ENCODE data around the gene BHLHA9.
"Not testable (repeated sequence)": the region's sequence is repeated elsewhere in the genome, so short reads cannot be mapped to it uniquely, and the experiment has no call there.

Gene BHLHA9

DNA sequence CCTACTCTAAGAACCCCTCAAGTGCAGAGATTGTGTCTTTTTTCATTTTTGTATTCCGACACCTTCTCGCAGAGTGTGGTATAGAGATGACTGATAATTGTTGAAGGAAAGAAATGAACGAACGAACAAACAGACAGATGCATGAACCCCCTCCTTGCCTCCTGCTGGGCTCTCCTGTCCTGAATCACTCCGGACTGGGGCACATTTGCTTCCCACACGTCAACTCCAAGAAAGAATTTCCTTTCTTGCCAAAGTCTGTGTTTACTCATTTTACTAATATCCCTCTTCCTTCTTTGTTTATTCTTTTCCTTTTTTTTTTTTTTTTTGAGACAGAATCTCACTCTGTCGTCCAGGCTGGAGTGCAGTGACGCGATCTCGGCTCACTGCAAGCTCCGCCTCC is 37.5 kb upstream of the BHLHA9 start:
- TF ChIP-seq, protein P1, sequence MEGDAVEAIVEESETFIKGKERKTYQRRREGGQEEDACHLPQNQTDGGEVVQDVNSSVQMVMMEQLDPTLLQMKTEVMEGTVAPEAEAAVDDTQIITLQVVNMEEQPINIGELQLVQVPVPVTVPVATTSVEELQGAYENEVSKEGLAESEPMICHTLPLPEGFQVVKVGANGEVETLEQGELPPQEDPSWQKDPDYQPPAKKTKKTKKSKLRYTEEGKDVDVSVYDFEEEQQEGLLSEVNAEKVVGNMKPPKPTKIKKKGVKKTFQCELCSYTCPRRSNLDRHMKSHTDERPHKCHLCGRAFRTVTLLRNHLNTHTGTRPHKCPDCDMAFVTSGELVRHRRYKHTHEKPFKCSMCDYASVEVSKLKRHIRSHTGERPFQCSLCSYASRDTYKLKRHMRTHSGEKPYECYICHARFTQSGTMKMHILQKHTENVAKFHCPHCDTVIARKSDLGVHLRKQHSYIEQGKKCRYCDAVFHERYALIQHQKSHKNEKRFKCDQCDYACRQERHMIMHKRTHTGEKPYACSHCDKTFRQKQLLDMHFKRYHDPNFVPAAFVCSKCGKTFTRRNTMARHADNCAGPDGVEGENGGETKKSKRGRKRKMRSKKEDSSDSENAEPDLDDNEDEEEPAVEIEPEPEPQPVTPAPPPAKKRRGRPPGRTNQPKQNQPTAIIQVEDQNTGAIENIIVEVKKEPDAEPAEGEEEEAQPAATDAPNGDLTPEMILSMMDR (IDR thresholded peaks at IDR 0.05; ENCODE audit: low read length, missing control alignments), result no peak
- peak; percentile 61 for DNase-seq (ENCODE audit: low read depth)

DNA sequence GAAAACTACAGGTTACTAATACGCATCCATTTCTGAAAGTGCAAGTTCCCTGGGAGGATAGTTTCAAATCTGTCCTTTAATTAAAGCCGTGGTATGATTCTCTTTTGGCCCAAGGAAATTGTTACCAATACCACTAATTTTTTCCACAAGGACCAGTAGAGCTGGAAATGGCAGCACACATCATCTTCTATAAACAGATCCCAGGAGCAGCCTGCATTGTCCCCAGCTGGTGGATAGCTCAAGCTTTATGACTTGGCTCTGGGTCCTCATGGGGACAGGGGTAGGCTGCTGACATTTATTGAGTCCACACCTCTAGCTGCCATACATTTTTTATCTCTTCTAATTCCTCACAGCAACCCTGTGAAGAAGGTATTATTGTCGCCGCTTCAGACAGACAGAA is 35.8 kb upstream of the BHLHA9 start:
- no peak for DNase-seq (ENCODE audit: low read depth)
- H3K4me3 ChIP-seq (replicated peaks; ENCODE audit: low read depth, low read length), result no peak overlapping the region
- TF ChIP-seq, protein P1 (IDR thresholded peaks at IDR 0.05; ENCODE audit: low read length, missing control alignments), result no peak

More for the DNA sequence above, 37.5 kb upstream of the BHLHA9 start:
- H3K4me3 ChIP-seq (replicated peaks; ENCODE audit: low read depth, low read length), result no peak overlapping the region

DNA sequence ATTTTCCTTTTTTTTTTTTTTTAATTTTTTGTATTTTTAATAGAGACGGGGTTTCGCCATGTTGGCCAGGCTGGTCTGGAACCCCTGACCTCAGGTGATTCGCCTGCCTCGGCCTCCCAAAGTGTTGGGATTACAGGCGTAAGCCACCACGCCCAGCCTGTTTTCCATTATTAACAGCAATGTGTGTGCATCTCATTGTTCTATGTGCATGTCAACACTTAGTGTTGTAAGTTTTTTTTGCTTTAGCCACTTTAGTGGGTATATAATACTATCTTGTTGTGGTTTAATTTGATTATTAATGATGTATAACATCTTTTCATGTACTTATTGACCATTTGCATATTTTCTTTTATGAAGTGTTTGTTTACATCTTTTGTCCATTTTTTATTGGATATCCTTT is 32.8 kb upstream of the BHLHA9 start:
- H3K4me3 ChIP-seq (replicated peaks; ENCODE audit: low read depth, low read length), result no peak overlapping the region
- TF ChIP-seq, protein P1 (IDR thresholded peaks at IDR 0.05; ENCODE audit: low read length, missing control alignments), result no peak
- DNase-seq (ENCODE audit: low read depth), result no peak

DNA sequence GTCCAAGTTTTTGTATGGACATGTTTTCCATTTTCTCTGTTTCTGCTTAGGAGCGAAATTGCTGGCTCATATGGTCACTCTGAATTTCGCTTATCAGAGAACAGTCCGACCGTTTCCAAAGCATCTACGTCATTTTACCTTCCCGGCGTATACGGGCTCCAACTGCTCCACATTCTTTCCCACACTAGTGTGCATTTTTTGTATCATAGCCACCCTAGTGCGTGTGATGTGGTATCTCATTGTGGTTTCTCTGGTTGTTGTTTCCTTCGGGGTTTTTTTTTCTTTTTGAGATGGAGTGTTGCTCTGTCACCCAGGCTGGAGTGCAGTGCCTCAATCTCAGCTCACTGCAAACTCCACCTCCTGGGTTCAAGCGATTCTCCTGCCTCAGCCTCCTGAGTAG is 31.0 kb upstream of the BHLHA9 start:
- DNase-seq (ENCODE audit: low read depth), result peak; percentile 90
- no peak overlapping the region for H3K4me3 ChIP-seq (replicated peaks; ENCODE audit: low read depth, low read length)
- TF ChIP-seq, protein P1 (IDR thresholded peaks at IDR 0.05; ENCODE audit: low read length, missing control alignments), result no peak

DNA sequence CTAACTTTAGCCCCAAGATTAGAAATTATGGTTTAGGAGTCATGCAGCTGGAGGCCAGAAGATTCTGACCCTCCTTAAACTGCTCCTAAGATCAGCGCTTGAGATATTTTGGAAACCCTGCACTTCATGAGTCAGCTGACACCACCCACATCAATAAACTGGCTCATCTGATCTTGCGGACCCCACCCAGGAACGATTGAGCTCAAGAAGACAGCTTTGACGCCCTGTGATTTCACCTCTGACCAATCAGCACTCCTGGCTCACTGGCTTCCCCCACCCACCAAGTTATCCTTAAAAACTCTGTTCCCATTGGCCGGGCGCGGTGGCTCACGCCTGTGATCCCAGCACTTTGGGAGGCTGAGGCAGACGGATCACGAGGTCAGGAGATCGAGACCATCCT is 29.8 kb upstream of the BHLHA9 start:
- H3K4me3 ChIP-seq (replicated peaks; ENCODE audit: low read depth, low read length); DNase-seq (ENCODE audit: low read depth): not testable (repeated sequence)

DNA sequence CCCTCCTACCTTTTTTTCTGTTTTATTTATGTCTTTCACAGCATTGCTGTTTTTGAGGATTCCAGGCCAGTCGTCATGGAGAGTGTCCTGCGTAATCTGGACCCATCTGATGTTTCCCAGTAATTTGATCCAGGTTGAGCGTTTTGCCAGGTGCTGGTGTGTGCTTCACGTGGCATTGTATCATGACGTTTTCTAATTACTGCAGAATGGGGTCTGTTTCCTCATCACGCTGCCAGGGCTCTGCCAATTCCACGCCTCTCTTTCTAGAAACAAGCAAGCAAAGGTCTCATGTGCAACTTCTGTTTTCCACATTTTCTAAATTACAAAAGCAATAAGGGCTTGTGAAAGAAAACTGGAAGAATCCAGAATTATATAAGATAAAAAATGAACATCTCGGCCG is 28.3 kb upstream of the BHLHA9 start:
- H3K4me3 ChIP-seq (replicated peaks; ENCODE audit: low read depth, low read length), result no peak overlapping the region
- DNase-seq (ENCODE audit: low read depth), result peak; percentile 40
- TF ChIP-seq, protein P1 (IDR thresholded peaks at IDR 0.05; ENCODE audit: low read length, missing control alignments), result no peak

DNA sequence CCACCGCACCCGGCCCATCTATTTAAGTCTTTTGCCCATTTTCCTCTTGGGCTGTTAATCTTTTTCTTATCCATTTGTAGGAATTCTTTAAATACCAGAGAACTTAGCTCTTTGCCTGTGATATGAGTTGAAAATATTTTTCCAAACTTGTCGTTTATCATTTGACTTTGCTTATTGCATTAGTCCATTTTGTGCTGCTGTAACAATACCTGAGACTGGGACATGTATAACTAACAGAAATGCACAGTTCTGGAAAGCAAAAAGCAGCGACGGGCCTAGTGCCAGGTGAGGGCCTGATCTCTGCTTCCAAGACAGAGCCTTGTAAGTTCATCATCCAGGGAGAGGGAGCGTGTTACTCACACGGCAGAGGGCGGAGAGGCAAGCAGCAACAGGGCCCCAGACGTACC is 25.6 kb upstream of the BHLHA9 start:
- peak; percentile 50 for DNase-seq (ENCODE audit: low read depth)
- TF ChIP-seq, protein P1 (IDR thresholded peaks at IDR 0.05; ENCODE audit: low read length, missing control alignments), result no peak
- H3K4me3 ChIP-seq (replicated peaks; ENCODE audit: low read depth, low read length), result no peak overlapping the region

All from fibroblast of pulmonary artery (primary cell).